AG04449 (cell line): Measurements from ENCODE around the gene RAPGEF2.
A peak's percentile ranks its signal among the peaks of the same experiment; 100 is the strongest.
"Not testable (repeated sequence)": the region's sequence is repeated elsewhere in the genome, so short reads cannot be mapped to it uniquely, and the experiment has no call there.

Source experiments
- CTCF ChIA-PET: fragments of 350-600 bp; formaldehyde crosslinking; extraction: SDS; loops from one replicate; lab custom pipeline; 2021; ENCODE audit warnings: antibody characterized with exemption; lab: Yijun Ruan, JAX
- POLR2A ChIA-PET: fragments of 400-600, 350-600 bp; formaldehyde crosslinking; extraction: SDS; loops from one replicate; lab custom pipeline; 2020; ENCODE audit warnings: antibody characterized with exemption, inconsistent platforms; lab: Yijun Ruan, JAX
- DNase-seq: peaks from one replicate; pipeline ENCODE4 v3.0.0-alpha.2; 2010; ENCODE audit warnings: low read depth, low spot score
- H3K4me3 ChIP-seq: 2 replicates; pipeline ENCODE4 v1.5.1; 2011; ENCODE audit warnings: low read depth, mild to moderate bottlenecking, control low read depth, low read length
- TF ChIP-seq, protein P1 (sequence below): IDR thresholded peaks from one replicate; pipeline ENCODE4 v1.5.1; 2011; ENCODE audit warnings: mild to moderate bottlenecking, moderate library complexity, low read length, control low read depth, inconsistent platforms; ENCODE audit not compliant: insufficient read depth; ENCODE audit errors: missing control alignments

The RAPGEF2 gene

GRCh38 chr4:159105761-159106243 is 2.9 kb downstream of the RAPGEF2 start:
- H3K4me3 ChIP-seq = peak overlapping the region; percentile 12; the same call in 1 of the 2 replicates
- CTCF ChIA-PET = no interaction called here
- TF ChIP-seq, protein P1, sequence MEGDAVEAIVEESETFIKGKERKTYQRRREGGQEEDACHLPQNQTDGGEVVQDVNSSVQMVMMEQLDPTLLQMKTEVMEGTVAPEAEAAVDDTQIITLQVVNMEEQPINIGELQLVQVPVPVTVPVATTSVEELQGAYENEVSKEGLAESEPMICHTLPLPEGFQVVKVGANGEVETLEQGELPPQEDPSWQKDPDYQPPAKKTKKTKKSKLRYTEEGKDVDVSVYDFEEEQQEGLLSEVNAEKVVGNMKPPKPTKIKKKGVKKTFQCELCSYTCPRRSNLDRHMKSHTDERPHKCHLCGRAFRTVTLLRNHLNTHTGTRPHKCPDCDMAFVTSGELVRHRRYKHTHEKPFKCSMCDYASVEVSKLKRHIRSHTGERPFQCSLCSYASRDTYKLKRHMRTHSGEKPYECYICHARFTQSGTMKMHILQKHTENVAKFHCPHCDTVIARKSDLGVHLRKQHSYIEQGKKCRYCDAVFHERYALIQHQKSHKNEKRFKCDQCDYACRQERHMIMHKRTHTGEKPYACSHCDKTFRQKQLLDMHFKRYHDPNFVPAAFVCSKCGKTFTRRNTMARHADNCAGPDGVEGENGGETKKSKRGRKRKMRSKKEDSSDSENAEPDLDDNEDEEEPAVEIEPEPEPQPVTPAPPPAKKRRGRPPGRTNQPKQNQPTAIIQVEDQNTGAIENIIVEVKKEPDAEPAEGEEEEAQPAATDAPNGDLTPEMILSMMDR = no peak
- DNase-seq = no peak
- POLR2A ChIA-PET = no interaction called here

DNA sequence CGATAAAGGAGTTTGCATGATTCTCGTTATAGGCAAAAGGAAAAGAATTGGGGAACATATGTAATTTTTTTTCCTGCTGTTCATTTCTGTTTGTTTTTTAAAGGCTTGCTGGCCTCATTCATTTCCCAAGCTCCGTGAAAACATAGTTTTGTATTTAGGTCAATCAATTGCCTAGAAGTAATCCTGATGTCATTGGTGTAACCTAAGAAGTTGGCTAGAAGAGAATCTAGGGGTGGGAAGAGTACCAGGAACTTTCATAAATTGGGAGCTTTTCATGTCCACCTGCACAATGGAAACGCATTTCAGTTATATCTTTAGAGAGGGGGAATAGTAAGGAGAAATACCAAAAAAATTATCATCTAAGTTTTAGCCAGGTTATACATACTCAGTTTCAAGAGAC is 3.8 kb downstream of the RAPGEF2 start:
- ChIA-PET CTCF (interaction anchor here (0.9 to 1.5 kb wide), 4 partner anchors 39 to 256 kb away, joined by 3 to 5 read pairs (median 3); no protein-coding TSS in a partner anchor), POLR2A (no interaction called here)
- TF ChIP-seq, protein P1 = no peak
- DNase-seq = no peak
- H3K4me3 ChIP-seq = no peak overlapping the region

DNA sequence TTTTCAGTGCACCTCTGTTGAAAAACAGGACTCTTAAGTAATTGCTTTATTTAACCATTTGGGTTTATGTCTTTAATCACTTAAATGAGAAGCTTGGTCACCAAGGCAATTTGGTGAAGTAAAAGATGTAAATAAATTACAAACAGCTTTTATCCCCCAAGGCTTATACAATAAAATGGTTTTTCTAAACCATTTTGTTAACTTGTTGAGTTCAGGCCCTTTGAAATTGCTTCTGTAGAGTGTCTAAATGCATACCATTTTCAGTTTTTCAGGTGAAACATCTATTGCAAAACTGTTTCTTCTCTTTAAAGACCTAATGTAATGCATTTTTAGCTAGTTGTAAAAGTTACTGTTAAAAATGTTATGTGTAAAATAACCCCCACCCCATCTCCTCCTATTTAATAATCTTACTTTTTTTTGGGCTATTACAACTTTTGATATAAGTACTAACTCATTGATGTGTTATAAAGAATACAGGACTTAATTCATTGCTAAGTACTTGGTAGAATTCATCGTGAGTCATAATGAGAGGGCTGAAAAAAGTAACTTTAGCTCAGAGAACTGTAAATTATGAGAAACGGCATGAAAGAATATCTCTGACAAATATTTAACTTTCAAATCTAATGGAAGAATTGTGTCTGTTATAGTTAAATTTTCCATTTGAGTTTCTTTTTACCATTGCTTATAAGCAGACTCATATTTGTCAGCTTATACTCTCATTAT is 4.5 kb downstream of the RAPGEF2 start:
- TF ChIP-seq, protein P1 = no peak
- no peak overlapping the region for H3K4me3 ChIP-seq
- ChIA-PET POLR2A (no interaction called here), CTCF (interaction anchor here (0.9 to 1.7 kb wide), 5 partner anchors 39 to 257 kb away, joined by 3 to 5 read pairs (median 3); no protein-coding TSS in a partner anchor)
- DNase-seq = no peak

DNA sequence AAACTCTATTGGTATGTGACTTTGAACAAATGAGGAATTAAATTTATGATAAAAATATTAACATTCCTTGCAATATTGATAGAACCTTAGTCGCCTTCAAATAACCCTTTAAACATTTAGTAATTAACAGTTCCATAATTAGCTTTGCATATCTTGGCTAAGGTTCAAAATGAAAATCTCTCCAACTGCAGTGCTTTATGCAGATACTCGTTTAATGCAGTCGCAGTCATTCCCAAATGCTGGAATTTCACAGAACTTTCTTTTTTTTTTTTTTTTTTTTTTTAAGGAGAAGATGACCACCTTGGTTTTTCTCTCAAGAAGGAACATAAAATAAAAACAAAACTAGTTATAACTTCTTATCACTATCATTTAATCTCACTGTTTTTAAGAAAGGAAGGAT is 5.2 kb downstream of the RAPGEF2 start:
- H3K4me3 ChIP-seq = no peak overlapping the region
- CTCF ChIA-PET = interaction anchor here (0.9 to 1.7 kb wide), 3 partner anchors 38 to 258 kb away, joined by 3 to 5 read pairs (median 4); no protein-coding TSS in a partner anchor
- POLR2A ChIA-PET = no interaction called here
- DNase-seq = no peak
- TF ChIP-seq, protein P1 = no peak

- POLR2A ChIA-PET = no interaction called here
- DNase-seq = no peak
- CTCF ChIA-PET = interaction anchor here (1.6 kb wide), 1 partner anchor 9 kb away, joined by 3 read pairs; no protein-coding TSS in a partner anchor
- H3K4me3 ChIP-seq = no peak overlapping the region
- TF ChIP-seq, protein P1 = no peak
Measured at GRCh38 chr4:159110961-159111360, 8.1 kb downstream of the RAPGEF2 start.

DNA sequence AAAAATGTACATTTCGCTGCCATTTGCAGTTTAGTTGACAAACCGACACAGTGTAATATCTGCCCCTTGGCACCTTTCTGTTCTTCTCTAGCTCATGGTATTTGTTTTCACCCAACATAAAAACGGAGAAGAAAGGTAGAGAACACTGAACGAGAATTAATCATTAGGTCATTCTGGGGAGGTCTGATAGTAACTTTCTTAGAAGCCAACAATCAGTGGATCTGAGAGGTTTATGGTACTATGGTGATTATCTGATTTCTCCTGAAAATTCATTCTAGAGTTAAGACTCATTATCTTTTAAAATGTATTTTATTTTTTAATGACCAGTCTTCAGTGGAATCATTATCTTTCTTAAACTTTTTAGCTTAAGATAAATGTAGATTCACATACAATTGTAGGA is 8.5 kb downstream of the RAPGEF2 start:
- no peak overlapping the region for H3K4me3 ChIP-seq
- ChIA-PET POLR2A (no interaction called here), CTCF (interaction anchor here (1.6 kb wide), 1 partner anchor 9 kb away, joined by 3 read pairs; no protein-coding TSS in a partner anchor)
- TF ChIP-seq, protein P1 = no peak
- no peak for DNase-seq

DNA sequence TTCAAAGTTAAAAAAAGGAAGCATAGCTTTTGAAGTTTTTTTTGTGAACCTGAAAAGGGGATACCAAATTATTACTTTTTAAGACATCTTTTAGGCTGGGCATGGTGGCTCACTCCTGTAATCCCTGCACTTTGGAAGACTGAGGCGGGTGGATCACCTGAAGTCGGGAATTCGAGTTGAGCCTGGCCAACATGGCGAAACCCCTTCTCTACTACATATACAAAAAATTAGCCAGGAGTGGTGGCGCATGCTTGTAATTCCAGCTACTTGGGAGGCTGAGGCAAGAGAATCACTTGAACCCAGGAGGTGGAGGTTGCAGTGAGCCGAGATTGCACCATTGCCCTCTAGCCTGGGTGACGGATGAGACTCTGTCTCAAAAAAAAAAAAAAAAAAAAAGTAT is 10.5 kb downstream of the RAPGEF2 start:
- POLR2A ChIA-PET, DNase-seq: not testable (repeated sequence)

GRCh38 chr4:159116098-159116497 is 13.2 kb downstream of the RAPGEF2 start:
- CTCF ChIA-PET, POLR2A ChIA-PET, H3K4me3 ChIP-seq, DNase-seq: not testable (repeated sequence)

More for the DNA sequence above, 10.5 kb downstream of the RAPGEF2 start:
- H3K4me3 ChIP-seq = not testable (repeated sequence)
- CTCF ChIA-PET = interaction anchor here (0.6 kb wide), 1 partner anchor 99 kb away, joined by 3 read pairs; no protein-coding TSS in a partner anchor

DNA sequence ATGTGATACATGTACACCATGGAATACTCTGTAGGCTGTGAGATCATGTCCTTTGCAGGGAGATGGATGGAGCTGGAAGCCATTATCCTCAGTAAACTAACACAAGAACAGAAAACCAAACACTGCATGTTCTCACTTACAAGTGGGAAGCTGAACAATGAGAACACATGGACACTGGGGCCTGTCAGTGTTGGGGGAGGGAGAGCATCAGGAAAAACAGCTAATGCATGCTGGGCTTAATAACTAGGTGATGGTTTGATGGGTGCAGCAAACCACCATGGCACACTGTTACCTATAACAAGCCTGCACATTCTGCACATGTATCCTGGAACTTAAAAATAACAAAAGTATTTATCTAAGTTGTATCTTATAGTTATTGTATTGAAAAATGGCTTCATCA is 13.8 kb downstream of the RAPGEF2 start:
- CTCF ChIA-PET, DNase-seq, H3K4me3 ChIP-seq, POLR2A ChIA-PET: not testable (repeated sequence)
